Peyer's patch (tissue), 4 donors: Measurements from ENCODE around the gene SLC30A4. TPM values are rescaled to one million over a fixed set of nuclear protein-coding genes. Genes with fewer than 3 reads are reported as not detected.

ENCODE experiments used
- DNase-seq, 3 donors: peaks; one replicate each; pipeline ENCODE4 v3.0.0-alpha.2; 2017 to 2019
- H3K27ac ChIP-seq, 4 donors: fragments of 200-600 bp; sonication (generic); one replicate each; pipeline ENCODE4 v1.5.1; 2016 to 2019
- H3K27me3 ChIP-seq, 2 donors: fragments of 200-600 bp; sonication (generic); one replicate each; pipeline ENCODE4 v1.5.1; 2019
- H3K36me3 ChIP-seq, 3 donors: fragments of 200-600 bp; sonication (generic); one replicate each; pipeline ENCODE4 v1.5.1; 2016 to 2019
- H3K4me1 ChIP-seq, 4 donors: fragments of 200-600 bp; sonication (generic); one replicate each; pipeline ENCODE4 v1.5.1; 2016 to 2019
- H3K4me3 ChIP-seq, 4 donors: fragments of 200-600 bp; sonication (generic); 1 replicate in 3 of 4; 2 replicates in 1 of 4; pipeline ENCODE4 v1.5.1; 2016 to 2019; ENCODE audit warnings: mild to moderate bottlenecking in 1 of 4
- H3K9me3 ChIP-seq, 4 donors: fragments of 200-600 bp; sonication (generic); one replicate each; pipeline ENCODE4 v1.5.1; 2016 to 2019; ENCODE audit warnings: mild to moderate bottlenecking in 1 of 4
- CTCF ChIP-seq, 6 experiments: fragments of 450-650 bp in 4 of 6; fragments of 200-600 bp in 2 of 6; sonication (generic) in 1 of 6; IDR thresholded peaks; one replicate each; pipeline ENCODE4 v1.5.1; 2017 to 2019; ENCODE audit warnings: antibody characterized with exemption in 6 of 6, mild to moderate bottlenecking in 3 of 6, moderate library complexity in 1 of 6
- POLR2A ChIP-seq, 2 donors: fragments of 450-650 bp; IDR thresholded peaks; one replicate each; pipeline ENCODE4 v1.5.1; 2017; ENCODE audit warnings: antibody characterized with exemption in 2 of 2, mild to moderate bottlenecking in 2 of 2, moderate library complexity in 2 of 2
- total RNA-seq, 4 donors: library from RNA; depleted of rRNA; stranded (reverse); fragments of >200 nt; gene quantifications; one replicate each; pipeline ENCODE4 v1.1.0, GENCODE V29; 2016

The SLC30A4 gene
- total RNA-seq, 4 donors from 2014 or later, result 6.6 to 63.4 (median 42.0) TPM

DNA sequence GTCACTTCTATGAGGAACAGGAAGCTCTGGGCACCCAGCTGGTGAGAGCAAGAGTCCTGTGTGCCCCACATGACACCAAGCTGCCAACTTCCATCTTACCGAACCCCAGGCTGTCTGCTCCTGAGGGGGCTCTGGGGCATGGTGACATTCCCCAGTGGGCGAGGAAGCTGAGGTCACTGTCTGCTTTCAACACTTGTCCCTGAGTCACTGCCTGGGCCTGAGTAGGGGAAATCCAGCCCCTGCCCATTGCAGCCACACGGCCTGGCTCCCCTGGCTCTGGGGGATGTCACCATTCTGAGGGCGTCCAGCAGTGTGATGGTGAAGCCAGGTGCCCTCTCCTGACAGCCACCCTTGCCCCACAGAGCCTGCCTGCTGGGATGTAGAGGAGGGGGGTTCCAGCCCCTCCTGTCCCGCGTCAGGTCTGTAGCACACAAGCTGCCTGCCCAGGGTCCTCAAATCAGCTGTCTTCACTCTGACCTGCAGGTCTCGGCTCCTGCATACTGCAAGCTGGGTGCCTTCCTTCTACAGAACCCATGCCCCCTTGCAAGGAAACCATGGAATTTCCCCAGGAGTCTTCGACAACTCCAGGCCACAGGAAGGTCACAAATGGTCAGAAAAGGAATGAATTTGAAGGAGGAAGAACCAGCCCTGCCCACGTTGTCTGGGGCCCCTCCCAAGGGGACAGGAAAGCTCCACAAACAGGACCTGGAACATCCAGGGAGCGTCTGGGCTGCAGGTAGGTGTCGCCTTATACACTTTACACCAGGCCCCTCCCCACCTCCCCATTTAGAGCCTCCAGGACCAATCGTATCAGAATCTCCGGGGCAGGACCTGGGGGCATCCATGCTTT is 74.3 kb downstream of the SLC30A4 start:
- DNase-seq, result no peak
- peaks cover 0 to 24% (median 0%) of the 10 kb centered on the region in 4 donors for H3K4me1 ChIP-seq
- H3K4me3 ChIP-seq, result peak overlapping the region in 1 of 4 donors; percentile 43

GRCh38 chr15:45443645-45444044 is 78.9 kb downstream of the SLC30A4 start:
- peaks cover 0 to 28% (median 0%) of the 10 kb centered on the region in 4 donors for H3K4me1 ChIP-seq
- H3K9me3 ChIP-seq, result no peaks in the 10 kb centered on the region
- H3K36me3 ChIP-seq, result no peaks in the 10 kb centered on the region
- no peak overlapping the region for H3K27ac ChIP-seq
- no peak for TF ChIP-seq POLR2A (IDR thresholded peaks at IDR 0.05)
- TF ChIP-seq CTCF (IDR thresholded peaks at IDR 0.05), result no peak
- no peak for DNase-seq
- no peak overlapping the region for H3K4me3 ChIP-seq
- H3K27me3 ChIP-seq, result no peaks in the 10 kb centered on the region

More for the DNA sequence above, 74.3 kb downstream of the SLC30A4 start:
- H3K27me3 ChIP-seq, result no peaks in the 10 kb centered on the region
- TF ChIP-seq POLR2A (IDR thresholded peaks at IDR 0.05), result no peak
- no peak for TF ChIP-seq CTCF (IDR thresholded peaks at IDR 0.05)
- H3K9me3 ChIP-seq, result no peaks in the 10 kb centered on the region
- peak overlapping the region in 2 of 4 donors; percentile 80 to 83 for H3K27ac ChIP-seq
- H3K36me3 ChIP-seq, result no peaks in the 10 kb centered on the region

GRCh38 chr15:45442507-45443135 is 79.9 kb downstream of the SLC30A4 start:
- Histone ChIP-seq H3K27ac (no peak overlapping the region), H3K27me3 (no peaks in the 10 kb centered on the region), H3K36me3 (no peaks in the 10 kb centered on the region), H3K4me3 (no peak overlapping the region), H3K9me3 (no peaks in the 10 kb centered on the region), H3K4me1 (peaks cover 0 to 20% (median 0%) of the 10 kb centered on the region in 4 donors)
- no peak for TF ChIP-seq CTCF (IDR thresholded peaks at IDR 0.05)
- TF ChIP-seq POLR2A (IDR thresholded peaks at IDR 0.05), result no peak
- DNase-seq, result no peak

DNA sequence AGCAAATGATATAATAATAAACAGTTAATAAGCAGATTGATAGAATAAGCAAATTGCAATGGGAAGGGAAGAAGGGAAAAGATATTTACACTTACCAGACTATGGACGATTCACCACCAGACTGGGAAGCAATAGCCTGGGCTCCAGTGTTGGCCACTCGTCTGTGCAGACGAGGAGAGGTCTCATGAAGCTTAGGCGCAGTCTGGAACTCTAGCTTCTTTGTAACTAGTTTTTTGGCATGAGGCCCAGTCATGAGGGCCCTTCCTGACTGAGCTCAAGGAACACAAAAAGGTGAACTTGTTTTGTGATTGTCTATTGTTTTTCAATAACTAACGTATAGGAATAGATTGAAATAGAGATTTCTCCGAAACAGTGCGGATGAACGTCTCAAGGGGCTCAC is 80.9 kb downstream of the SLC30A4 start:
- H3K27ac ChIP-seq, result peak overlapping the region in 1 of 4 donors; percentile 43
- H3K36me3 ChIP-seq, result no peaks in the 10 kb centered on the region
- peak in 1 of 3 donors; percentile 52 for DNase-seq
- no peaks in the 10 kb centered on the region for H3K9me3 ChIP-seq
- H3K4me3 ChIP-seq, result peak overlapping the region in 2 of 4 donors; percentile 1 to 9
- TF ChIP-seq CTCF (IDR thresholded peaks at IDR 0.05) (no peak), POLR2A (IDR thresholded peaks at IDR 0.05) (no peak)
- H3K4me1 ChIP-seq, result peaks cover 0 to 29% (median 0%) of the 10 kb centered on the region in 4 donors
- no peaks in the 10 kb centered on the region for H3K27me3 ChIP-seq

- Histone ChIP-seq H3K27ac (peak overlapping the region in 1 of 4 donors; percentile 45), H3K27me3 (no peaks in the 10 kb centered on the region), H3K4me1 (peaks cover 0 to 30% (median 0%) of the 10 kb centered on the region in 4 donors), H3K4me3 (peak overlapping the region in 1 of 4 donors; percentile 1), H3K9me3 (no peaks in the 10 kb centered on the region), H3K36me3 (no peaks in the 10 kb centered on the region)
- TF ChIP-seq CTCF (IDR thresholded peaks at IDR 0.05), result no peak
- no peak for TF ChIP-seq POLR2A (IDR thresholded peaks at IDR 0.05)
- DNase-seq, result no peak
These were observed 81.5 kb downstream of the SLC30A4 start for GRCh38 chr15:45441036-45441435.
